Measurements from ENCODE around the gene FBXW7. TPM values are rescaled to one million over a fixed set of nuclear protein-coding genes. Genes with fewer than 3 reads are reported as not detected.

The FBXW7 gene
- total and polyA plus RNA-seq, 2 of the 8 experiments (the other 6 are each of a cell fraction or from before 2014, with no cell fraction given), result 6.0 to 26.7 TPM

DNA sequence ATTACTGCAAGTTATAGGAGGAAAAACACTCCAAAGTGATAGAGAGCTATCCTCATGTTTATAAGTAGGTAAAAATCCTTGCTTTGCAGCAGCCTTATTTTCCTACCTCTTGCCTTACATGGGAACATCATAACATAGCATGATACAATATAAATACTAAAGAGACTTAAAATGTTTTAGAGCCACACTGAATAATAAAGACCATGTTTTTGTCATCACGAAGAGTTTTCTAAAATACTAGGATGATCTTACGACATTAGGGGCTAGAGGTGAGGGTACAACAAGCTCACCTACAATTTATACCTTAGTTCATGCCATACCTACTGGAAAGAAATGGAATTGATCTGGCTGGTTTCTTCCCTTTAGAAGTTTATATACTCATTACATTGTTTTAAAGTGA is 184.8 kb downstream of the FBXW7 start:
- Histone ChIP-seq H3K79me1 (ENCODE audit: low read depth, low read length) (no peaks in the 10 kb centered on the region), H4K8ac (ENCODE audit: extremely low read depth, insufficient read depth, low read length) (no peak overlapping the region), H3K9ac (replicated peaks in 1 of 4; ENCODE audit: extremely low read depth in 1 of 4, low read depth in 3 of 4, low read length in 3 of 4) (no peak overlapping the region), H3K36me3 (ENCODE audit: control insufficient read depth in 2 of 4, insufficient read depth in 4 of 4, low read length in 3 of 4) (no peaks in the 10 kb centered on the region), H2AFZ (ENCODE audit: low read length) (no peak overlapping the region), H3K9me3 (ENCODE audit: insufficient read depth in 2 of 2, low read depth in 1 of 2, low read length in 1 of 2) (no peaks in the 10 kb centered on the region), H3K79me2 (ENCODE audit: control insufficient read depth in 1 of 2, insufficient read depth in 2 of 2, low read length in 2 of 2) (no peaks in the 10 kb centered on the region; a peak in 1 of 4 replicates), H3K4me1 (replicated peaks in 1 of 4; ENCODE audit: control insufficient read depth in 3 of 4, insufficient read depth in 4 of 4, low read length in 3 of 4) (peaks cover 0 to 5% (median 4%) of the 10 kb centered on the region in 4 experiments; a peak in 3 of 7 replicates), H2AK5ac (ENCODE audit: low read depth, low read length) (no peak overlapping the region), H3K23ac (ENCODE audit: insufficient read length) (no peak overlapping the region), H3K27ac (ENCODE audit: low read depth, low read length) (no peak overlapping the region), H3K56ac (replicated peaks; ENCODE audit: insufficient read length, low read depth, low read length) (no peak overlapping the region), H4K91ac (replicated peaks; ENCODE audit: insufficient read length, low read length) (no peak overlapping the region), H3K27me3 (replicated peaks in 1 of 4; ENCODE audit: control insufficient read depth in 3 of 4, extremely low read depth in 1 of 4, insufficient read depth in 3 of 4, low read length in 3 of 4) (no peaks in the 10 kb centered on the region), H3K18ac (ENCODE audit: extremely low read depth, low read length) (no peak overlapping the region), H3K14ac (ENCODE audit: insufficient read length) (no peak overlapping the region), H2BK20ac (ENCODE audit: low read length) (no peak overlapping the region), H4K20me1 (replicated peaks in 1 of 2; ENCODE audit: control insufficient read depth in 1 of 2, insufficient read depth in 2 of 2, low read length in 2 of 2) (no peaks in the 10 kb centered on the region), H2BK15ac (ENCODE audit: low read length) (no peak overlapping the region), H4K5ac (ENCODE audit: insufficient read length, low read depth, low read length) (no peak overlapping the region), H3K4ac (replicated peaks; ENCODE audit: insufficient read length, low read depth, low read length) (no peak overlapping the region), H2BK5ac (ENCODE audit: low read depth, low read length) (no peak overlapping the region), H2BK120ac (replicated peaks; ENCODE audit: low read depth, low read length) (no peak overlapping the region), H3K4me3 (ENCODE audit: extremely low read depth in 1 of 4, insufficient read depth in 2 of 4, low read depth in 3 of 4, low read length in 4 of 4) (no peak overlapping the region), H2BK12ac (ENCODE audit: low read depth, low read length) (no peak overlapping the region), H3K23me2 (ENCODE audit: low read depth, low read length) (no peaks in the 10 kb centered on the region), H3K4me2 (ENCODE audit: insufficient read depth in 1 of 2, low read depth in 2 of 2, low read length in 2 of 2) (no peak overlapping the region)
- 95% methylated on average over 2 of the region's 2 CpGs; no CpG with 5 or more reads in 1 of the 2 experiments for whole genome bisulfite sequencing, 2 experiments (ENCODE audit: extremely low coverage in 1 of 2, insufficient coverage in 1 of 2, insufficient read length in 1 of 2, insufficient replicate concordance in 2 of 2, low coverage in 1 of 2, low lambda C conversion rate in 2 of 2, missing lambda C conversion rate in 1 of 2)
- FAIRE-seq (no peak), DNase-seq (ENCODE audit: low read depth in 1 of 2, low spot score in 2 of 2) (no peak)
- ChIA-PET POLR2A (ENCODE audit: partially characterized antibody) (no interaction called here), CTCF (ENCODE audit: partially characterized antibody) (interaction anchor here (0.6 kb wide), 1 partner anchor 652 kb away, joined by 3 read pairs; no protein-coding TSS in a partner anchor)
- TF ChIP-seq RXRA (IDR thresholded peaks at IDR 0.05; ENCODE audit: insufficient read depth, low read depth, low read length) (no peak), POLR2A (IDR thresholded peaks at IDR 0.05; ENCODE audit: control extremely low read depth in 1 of 2, low read depth in 2 of 2, low read length in 2 of 2) (no peak), RNF2 (IDR thresholded peaks at IDR 0.05; ENCODE audit: borderline replicate concordance, low read depth, low read length, missing control alignments, poor library complexity, severe bottlenecking) (no peak), HDAC2 (IDR thresholded peaks at IDR 0.05; ENCODE audit: borderline replicate concordance in 1 of 2, low read depth in 2 of 2, low read length in 2 of 2) (no peak), CBX8 (IDR thresholded peaks at IDR 0.05; ENCODE audit: borderline replicate concordance, low read depth, low read length) (no peak), BRCA1 (IDR thresholded peaks at IDR 0.05; ENCODE audit: low read depth, low read length) (no peak), ASH2L (IDR thresholded peaks at IDR 0.05; ENCODE audit: low read length) (no peak), JUND (IDR thresholded peaks at IDR 0.05; ENCODE audit: low read length) (no peak)
- TF ChIP-seq, protein P1, sequence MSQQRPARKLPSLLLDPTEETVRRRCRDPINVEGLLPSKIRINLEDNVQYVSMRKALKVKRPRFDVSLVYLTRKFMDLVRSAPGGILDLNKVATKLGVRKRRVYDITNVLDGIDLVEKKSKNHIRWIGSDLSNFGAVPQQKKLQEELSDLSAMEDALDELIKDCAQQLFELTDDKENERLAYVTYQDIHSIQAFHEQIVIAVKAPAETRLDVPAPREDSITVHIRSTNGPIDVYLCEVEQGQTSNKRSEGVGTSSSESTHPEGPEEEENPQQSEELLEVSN (IDR thresholded peaks at IDR 0.05), result no peak
- TF ChIP-seq, protein P2, sequence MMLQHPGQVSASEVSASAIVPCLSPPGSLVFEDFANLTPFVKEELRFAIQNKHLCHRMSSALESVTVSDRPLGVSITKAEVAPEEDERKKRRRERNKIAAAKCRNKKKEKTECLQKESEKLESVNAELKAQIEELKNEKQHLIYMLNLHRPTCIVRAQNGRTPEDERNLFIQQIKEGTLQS (IDR thresholded peaks at IDR 0.05; ENCODE audit: insufficient read depth, low read depth, low read length), result no peak
- TF ChIP-seq, protein P3, sequence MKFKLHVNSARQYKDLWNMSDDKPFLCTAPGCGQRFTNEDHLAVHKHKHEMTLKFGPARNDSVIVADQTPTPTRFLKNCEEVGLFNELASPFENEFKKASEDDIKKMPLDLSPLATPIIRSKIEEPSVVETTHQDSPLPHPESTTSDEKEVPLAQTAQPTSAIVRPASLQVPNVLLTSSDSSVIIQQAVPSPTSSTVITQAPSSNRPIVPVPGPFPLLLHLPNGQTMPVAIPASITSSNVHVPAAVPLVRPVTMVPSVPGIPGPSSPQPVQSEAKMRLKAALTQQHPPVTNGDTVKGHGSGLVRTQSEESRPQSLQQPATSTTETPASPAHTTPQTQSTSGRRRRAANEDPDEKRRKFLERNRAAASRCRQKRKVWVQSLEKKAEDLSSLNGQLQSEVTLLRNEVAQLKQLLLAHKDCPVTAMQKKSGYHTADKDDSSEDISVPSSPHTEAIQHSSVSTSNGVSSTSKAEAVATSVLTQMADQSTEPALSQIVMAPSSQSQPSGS (IDR thresholded peaks at IDR 0.05; ENCODE audit: low read length), result no peak
